H1 (cell line): Measurements from ENCODE around the gene METAP1D. TPM values are rescaled to one million over a fixed set of nuclear protein-coding genes. Genes with fewer than 3 reads are reported as not detected.

Experiments used
- CTCF ChIA-PET: fragments of 300-600 bp; sonication (Branson Sonifier 250); formaldehyde crosslinking; loops from one replicate; lab custom pipeline; 2021; ENCODE audit not compliant: partially characterized antibody; lab: Charles Lee
- POLR2A ChIA-PET: fragments of 300-600 bp; sonication (Branson Sonifier 250); formaldehyde crosslinking; loops from one replicate; lab custom pipeline; 2021; ENCODE audit warnings: inconsistent platforms; ENCODE audit not compliant: partially characterized antibody; lab: Charles Lee
- DNase-seq, 2 experiments: peaks; one replicate each; pipeline versions ENCODE4 v3.0.0 to v3.0.0-alpha.2; 2010 to 2022; ENCODE audit warnings: low spot score in 2 of 2, low read depth in 1 of 2, mixed read lengths in 1 of 2
- FAIRE-seq: peaks from 2 replicates; lab custom pipeline; 2011; peaks lifted over from hg19 to GRCh38; lab: Jason Lieb, UNC
- H2AFZ ChIP-seq: 2 replicates; pipeline ENCODE4 v1.8.1; 2012; ENCODE audit warnings: low read length, inconsistent platforms
- H2AK5ac ChIP-seq: 2 replicates; pipeline ENCODE4 v1.6.1; 2013; ENCODE audit warnings: low read depth, low read length
- H2BK120ac ChIP-seq: replicated peaks from 2 replicates; pipeline ENCODE3; 2013; ENCODE audit warnings: low read depth, low read length, inconsistent platforms
- H2BK12ac ChIP-seq: 2 replicates; pipeline ENCODE4 v1.6.1; 2013; ENCODE audit warnings: low read depth, low read length
- H2BK15ac ChIP-seq: 2 replicates; pipeline ENCODE4 v1.6.1; 2013; ENCODE audit warnings: low read length
- H2BK20ac ChIP-seq: 2 replicates; pipeline ENCODE4 v1.6.1; 2013; ENCODE audit warnings: low read length
- H2BK5ac ChIP-seq: 2 replicates; pipeline ENCODE4 v1.6.1; 2013; ENCODE audit warnings: low read depth, low read length
- H3K14ac ChIP-seq: 2 replicates; pipeline ENCODE4 v1.6.1; 2013; ENCODE audit warnings: inconsistent platforms; ENCODE audit not compliant: insufficient read length
- H3K18ac ChIP-seq: 2 replicates; pipeline ENCODE4 v1.6.1; 2013; ENCODE audit warnings: low read length; ENCODE audit errors: extremely low read depth
- H3K23ac ChIP-seq: 2 replicates; pipeline ENCODE4 v1.6.1; 2013; ENCODE audit warnings: inconsistent platforms; ENCODE audit not compliant: insufficient read length
- H3K23me2 ChIP-seq: 2 replicates; pipeline ENCODE4 v1.6.1; 2013; ENCODE audit warnings: low read depth, low read length
- H3K27ac ChIP-seq: 2 replicates; pipeline ENCODE4 v1.6.1; 2011; ENCODE audit warnings: low read depth, low read length, inconsistent platforms
- H3K27me3 ChIP-seq, 4 experiments: replicated peaks in 1 of 4; 1 replicate in 1 of 4; 2 replicates in 3 of 4; pipeline versions ENCODE4 v1.6.1 to v1.8.1; 2011 to 2013; ENCODE audit warnings: low read length in 3 of 4, mild to moderate bottlenecking in 3 of 4, inconsistent platforms in 2 of 4, mixed read lengths in 2 of 4, moderate library complexity in 1 of 4; ENCODE audit not compliant: control insufficient read depth in 3 of 4, insufficient read depth in 3 of 4; ENCODE audit errors: extremely low read depth in 1 of 4
- H3K36me3 ChIP-seq, 4 experiments: 2 replicates each; pipeline versions ENCODE4 v1.6.1 to v1.8.1; 2011 to 2013; ENCODE audit warnings: mild to moderate bottlenecking in 4 of 4, low read length in 3 of 4, moderate library complexity in 2 of 4, control low read depth in 1 of 4, inconsistent platforms in 1 of 4; ENCODE audit not compliant: insufficient read depth in 4 of 4, control insufficient read depth in 2 of 4
- H3K4ac ChIP-seq: replicated peaks from 2 replicates; pipeline ENCODE3; 2013; ENCODE audit warnings: low read length, low read depth, mixed read lengths, inconsistent platforms; ENCODE audit not compliant: insufficient read length
- H3K4me1 ChIP-seq, 4 experiments: replicated peaks in 1 of 4; 1 replicate in 1 of 4; 2 replicates in 3 of 4; pipeline versions ENCODE4 v1.6.1 to v1.8.1; 2011 to 2013; ENCODE audit warnings: low read length in 3 of 4, inconsistent platforms in 2 of 4, mixed read lengths in 1 of 4; ENCODE audit not compliant: insufficient read depth in 4 of 4, control insufficient read depth in 3 of 4
- H3K4me2 ChIP-seq, 2 experiments: 2 replicates each; pipeline versions ENCODE4 v1.6.1 to v1.8.1; 2011 to 2013; ENCODE audit warnings: low read depth in 2 of 2, low read length in 2 of 2, control low read depth in 1 of 2, inconsistent platforms in 1 of 2, mild to moderate bottlenecking in 1 of 2; ENCODE audit not compliant: insufficient read depth in 1 of 2
- H3K4me3 ChIP-seq, 4 experiments: fragments of 200-600, 300-600 bp in 1 of 4; sonication (generic), shearing (Covaris generic), sonication (Bioruptor Twin) in 1 of 4; 2 replicates each; pipeline versions ENCODE4 v1.5.1 to v1.8.1; 2011 to 2016; ENCODE audit warnings: low read length in 4 of 4, low read depth in 3 of 4, control low read depth in 2 of 4, inconsistent platforms in 2 of 4, mild to moderate bottlenecking in 2 of 4, mixed read lengths in 1 of 4, moderate library complexity in 1 of 4; ENCODE audit not compliant: insufficient read depth in 2 of 4; ENCODE audit errors: extremely low read depth in 1 of 4
- H3K56ac ChIP-seq: replicated peaks from 2 replicates; pipeline ENCODE3; 2013; ENCODE audit warnings: low read depth, mild to moderate bottlenecking, mixed read lengths, low read length, inconsistent platforms; ENCODE audit not compliant: insufficient read length
- H3K79me1 ChIP-seq: 2 replicates; pipeline ENCODE4 v1.6.1; 2013; ENCODE audit warnings: low read depth, low read length, control low read depth
- H3K79me2 ChIP-seq, 2 experiments: 2 replicates each; pipeline versions ENCODE4 v1.6.1 to v1.8.1; 2012 to 2013; ENCODE audit warnings: low read length in 2 of 2, mild to moderate bottlenecking in 2 of 2, inconsistent platforms in 1 of 2; ENCODE audit not compliant: insufficient read depth in 2 of 2, control insufficient read depth in 1 of 2
- H3K9ac ChIP-seq, 4 experiments: replicated peaks in 1 of 4; 1 replicate in 1 of 4; 2 replicates in 3 of 4; pipeline versions ENCODE4 v1.6.1 to v1.8.1; 2011 to 2013; ENCODE audit warnings: low read depth in 3 of 4, low read length in 3 of 4, control low read depth in 2 of 4, mild to moderate bottlenecking in 2 of 4, moderate library complexity in 2 of 4, inconsistent platforms in 1 of 4; ENCODE audit errors: extremely low read depth in 1 of 4
- H3K9me3 ChIP-seq, 2 experiments: 2 replicates each; pipeline versions ENCODE4 v1.6.1 to v1.8.1; 2012 to 2013; ENCODE audit warnings: mild to moderate bottlenecking in 2 of 2, moderate library complexity in 2 of 2, control low read depth in 1 of 2, inconsistent platforms in 1 of 2, low read depth in 1 of 2, low read length in 1 of 2, mixed read lengths in 1 of 2; ENCODE audit not compliant: insufficient read depth in 2 of 2
- H4K20me1 ChIP-seq, 2 experiments: replicated peaks in 1 of 2; 2 replicates each; pipeline versions ENCODE3 to v1.8.1; 2011 to 2013; ENCODE audit warnings: inconsistent platforms in 2 of 2, low read length in 2 of 2, mild to moderate bottlenecking in 1 of 2; ENCODE audit not compliant: insufficient read depth in 2 of 2, control insufficient read depth in 1 of 2
- H4K5ac ChIP-seq: 2 replicates; pipeline ENCODE4 v1.6.1; 2013; ENCODE audit warnings: low read length, low read depth, mixed read lengths, inconsistent platforms; ENCODE audit not compliant: insufficient read length
- H4K8ac ChIP-seq: 2 replicates; pipeline ENCODE4 v1.8.0; 2013; ENCODE audit warnings: mild to moderate bottlenecking, moderate library complexity, low read length, inconsistent platforms; ENCODE audit not compliant: insufficient read depth; ENCODE audit errors: extremely low read depth
- H4K91ac ChIP-seq: replicated peaks from 2 replicates; pipeline ENCODE3; 2013; ENCODE audit warnings: low read length, mixed read lengths, inconsistent platforms; ENCODE audit not compliant: insufficient read length
- CBX8 ChIP-seq: fragments of 300-800, 300-1000 bp; sonication (generic); IDR thresholded peaks from 2 replicates; pipeline ENCODE4 v1.7.1; 2016; ENCODE audit warnings: low read depth, low read length, borderline replicate concordance
- CHD1 ChIP-seq: IDR thresholded peaks from 2 replicates; pipeline ENCODE4 v1.6.1; 2012; ENCODE audit warnings: low read depth, low read length, improper control_type of control experiment
- EZH2 ChIP-seq: fragments of 200-600 bp; sonication (generic); IDR thresholded peaks from 2 replicates; pipeline ENCODE4 v1.7.1; 2012; ENCODE audit warnings: low read depth, mild to moderate bottlenecking, moderate library complexity, low read length, inconsistent platforms; ENCODE audit not compliant: severe bottlenecking
- GABPA ChIP-seq: IDR thresholded peaks from 2 replicates; pipeline ENCODE4 v1.6.1; 2011; ENCODE audit warnings: mild to moderate bottlenecking, low read length, moderate library complexity, borderline replicate concordance; ENCODE audit not compliant: insufficient read depth
- MAFK ChIP-seq: IDR thresholded peaks from 2 replicates; pipeline ENCODE4 v1.6.1; 2012; ENCODE audit warnings: low read depth, mild to moderate bottlenecking, improper control_type of control experiment, low read length
- RNF2 ChIP-seq: fragments of 200-900, 300-1000 bp; sonication (generic); IDR thresholded peaks from 2 replicates; pipeline ENCODE4 v1.7.1; 2016; ENCODE audit warnings: borderline replicate concordance, low read depth, mild to moderate bottlenecking, antibody characterized with exemption, low read length; ENCODE audit not compliant: poor library complexity, severe bottlenecking; ENCODE audit errors: missing control alignments
- SP4 ChIP-seq: IDR thresholded peaks from 2 replicates; pipeline ENCODE4 v1.6.1; 2012; ENCODE audit warnings: low read length, inconsistent platforms
- SUZ12 ChIP-seq: fragments of 200-600 bp; sonication (generic); IDR thresholded peaks from 2 replicates; pipeline ENCODE4 v1.6.1; 2012; ENCODE audit warnings: mild to moderate bottlenecking, inconsistent platforms, low read length, moderate library complexity, mixed read lengths
- WGBS, 2 experiments: shearing (Covaris generic) in 1 of 2; methylation state at CpG; one replicate each; pipeline versions ENCODE4 v1.1.6 to v1.1.7; 2013 to 2015; ENCODE audit warnings: low lambda C conversion rate in 2 of 2, mixed read lengths in 2 of 2, inconsistent platforms in 1 of 2, low coverage in 1 of 2, missing lambda C conversion rate in 1 of 2; ENCODE audit not compliant: insufficient replicate concordance in 2 of 2, insufficient coverage in 1 of 2, insufficient read length in 1 of 2; ENCODE audit errors: extremely low coverage in 1 of 2, missing lambda C conversion rate in 1 of 2; 5-methylcytosine and 5-hydroxymethylcytosine counted together
- polyA plus RNA-seq, 7 experiments: library from polyadenylated mRNA; depleted of rRNA in 3 of 7; stranded (reverse) in 5 of 7; unstranded in 2 of 7; fragments of >200 nt in 5 of 7; fragments of 200-250 nt in 2 of 7; gene quantifications; 1 replicate in 5 of 7; 2 replicates in 1 of 7; 4 replicates in 1 of 7; pipeline versions ENCODE4 v1.2.1 to v1.2.3, GENCODE V29; 2011 to 2013; ENCODE audit warnings: missing spikeins in 2 of 7, mixed read lengths in 2 of 7
- total RNA-seq: library from RNA; stranded (reverse); fragmentation: NEBNext Ultra II Directional; extraction: Animal tissue kit (Norgen Biotek cat#: 25700); gene quantifications from 2 replicates; pipeline ENCODE4 v1.2.1, GENCODE V29; 2021

The METAP1D gene
- total and polyA plus RNA-seq, 2 of the 8 experiments (the other 6 are each of a cell fraction or from before 2014, with no cell fraction given) = 3.9 to 6.2 TPM

- peak in 1 of 2 experiments; percentile 71 for DNase-seq
- 7% methylated on average over 35 of the region's 42 CpGs; no CpG with 5 or more reads in 1 of the 2 experiments for WGBS, 2 experiments
Observed at GRCh38 chr2:172082944-172083627, 83.3 kb downstream of the METAP1D start.

More at GRCh38 chr2:172082944-172083627, 83.3 kb downstream of the METAP1D start:
- Histone ChIP-seq H3K4me2 (peak overlapping the region; percentile 5 to 78; a peak in 1 of 4 replicates), H3K56ac (no peak overlapping the region), H2BK5ac (no peak overlapping the region), H3K79me2 (no peaks in the 10 kb centered on the region), H2BK12ac (no peak overlapping the region), H2BK20ac (0 out of 2 replicates have a peak overlapping the region, but pooled peaks have one; percentile 61), H4K20me1 (peaks cover 20 to 41% of the 10 kb centered on the region in 2 experiments), H3K9ac (no peak overlapping the region), H3K18ac (no peak overlapping the region), H3K9me3 (no peaks in the 10 kb centered on the region), H2BK120ac (no peak overlapping the region), H3K4me1 (peaks cover 2 to 55% (median 28%) of the 10 kb centered on the region in 4 experiments), H3K14ac (no peak overlapping the region), H2AFZ (no peak overlapping the region), H3K27ac (no peak overlapping the region), H4K8ac (peak overlapping the region; percentile 7; the same call in 1 of the 2 replicates), H3K27me3 (peaks cover 87 to 100% (median 98%) of the 10 kb centered on the region in 4 experiments), H2AK5ac (no peak overlapping the region), H3K4ac (no peak overlapping the region), H3K4me3 (no peak overlapping the region), H3K23me2 (peaks cover 14% of the 10 kb centered on the region; the same call in 1 of the 2 replicates), H3K36me3 (no peaks in the 10 kb centered on the region), H3K23ac (no peak overlapping the region), H4K5ac (no peak overlapping the region), H3K79me1 (no peaks in the 10 kb centered on the region), H2BK15ac (no peak overlapping the region), H4K91ac (no peak overlapping the region)
- peak; percentile 98 for TF ChIP-seq SUZ12
- no peak for TF ChIP-seq SP4
- TF ChIP-seq CBX8 = peak; percentile 74; the same call in 1 of the 2 replicates
- no peak for TF ChIP-seq MAFK
- peak; percentile 99 for TF ChIP-seq EZH2
- peak; percentile 98 for TF ChIP-seq RNF2
- no peak for TF ChIP-seq CHD1
- TF ChIP-seq GABPA = no peak
- ChIA-PET CTCF (interaction anchor here (0.6 to 2.6 kb wide), 6 partner anchors 18 to 137 kb away, joined by 3 to 19 read pairs (median 4); partner anchors contain the start of gene DLX2), POLR2A (interaction anchor here (0.6 to 14.0 kb wide), 4 partner anchors 10 to 587 kb away, joined by 3 to 184 read pairs (median 4); partner anchors contain the start of genes DLX2 and HAT1)
- FAIRE-seq = no peak
